ENCODE results near the gene CPOX. TPM values are rescaled to one million over a fixed set of nuclear protein-coding genes. Genes with fewer than 3 reads are reported as not detected.
A peak's percentile ranks its signal among the peaks of the same experiment; 100 is the strongest.

CPOX gene
- total RNA-seq, 2 experiments from 2014 or later = 71.6 to 88.5 TPM

DNA sequence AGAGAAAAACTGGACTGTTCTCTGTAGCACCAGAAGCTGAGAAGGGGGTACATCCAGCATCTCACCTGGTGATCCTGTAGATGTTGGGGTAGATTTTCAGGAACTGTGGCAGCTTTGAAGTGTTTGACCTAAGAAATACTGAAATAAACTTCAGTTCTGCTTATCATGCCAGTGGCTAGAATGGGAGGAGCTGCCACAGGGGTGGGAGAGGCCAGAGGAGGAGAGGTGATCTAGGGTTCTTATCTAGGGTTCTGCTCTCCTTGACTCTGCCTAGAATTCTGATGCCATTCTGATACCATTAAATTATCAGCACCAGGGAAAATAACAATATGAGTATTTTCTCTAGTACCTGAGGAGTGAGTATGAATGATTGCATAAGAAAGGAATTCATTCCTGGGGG, 10.2 kb upstream of the CPOX start:
- Mint-ChIP-seq H3K27me3 (peaks cover 13% of the 10 kb centered on the region), H3K4me3 (no peak overlapping the region), H3K36me3 (no peaks in the 10 kb centered on the region), H3K4me1 (no peaks in the 10 kb centered on the region), H3K9me3 (ENCODE audit: low read depth) (no peaks in the 10 kb centered on the region), H3K27ac (no peak overlapping the region)
- ATAC-seq = no peak
- CTCF ChIA-PET = interaction anchor here (1.4 to 2.5 kb wide), 4 partner anchors 9 to 214 kb away, joined by 4 to 10 read pairs (median 4); no protein-coding TSS in a partner anchor
- no peak for DNase-seq

- Mint-ChIP-seq H3K4me3 (no peak overlapping the region), H3K27me3 (peaks cover 13% of the 10 kb centered on the region), H3K36me3 (no peaks in the 10 kb centered on the region), H3K27ac (no peak overlapping the region), H3K9me3 (ENCODE audit: low read depth) (no peaks in the 10 kb centered on the region), H3K4me1 (peaks cover 2% of the 10 kb centered on the region)
- no peak for DNase-seq
- peak; percentile 76 for ATAC-seq
- CTCF ChIA-PET = interaction anchor here (0.6 to 2.7 kb wide), 22 partner anchors 9 to 837 kb away, joined by 3 to 13 read pairs (median 4); partner anchors contain the start of genes ARL6 and CPOX
These were observed 8.8 kb upstream of the CPOX start for GRCh38 chr3:98602078-98602678.

DNA sequence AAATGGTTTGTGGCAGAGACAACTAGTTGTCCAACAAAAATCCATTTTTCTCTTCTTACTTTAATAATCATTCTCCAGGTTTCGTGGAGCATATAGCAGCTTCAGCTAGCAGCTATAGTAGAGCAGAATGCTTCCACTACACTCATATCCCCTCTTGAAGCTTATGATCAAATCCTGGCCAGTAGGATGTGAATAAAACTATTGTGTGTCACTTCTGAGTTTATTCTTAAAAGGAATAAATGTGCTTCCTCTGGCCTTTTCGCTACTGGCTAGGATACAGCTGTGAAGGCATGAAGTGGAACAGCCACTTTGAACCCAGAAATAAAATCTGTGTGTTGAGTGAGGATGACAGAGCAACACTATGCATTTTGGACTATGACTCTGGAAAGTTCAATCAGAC, 7.8 kb upstream of the CPOX start:
- Mint-ChIP-seq H3K9me3 (ENCODE audit: low read depth) (no peaks in the 10 kb centered on the region), H3K36me3 (no peaks in the 10 kb centered on the region), H3K4me3 (no peak overlapping the region), H3K27me3 (peaks cover 13% of the 10 kb centered on the region), H3K4me1 (peaks cover 5% of the 10 kb centered on the region), H3K27ac (no peak overlapping the region)
- DNase-seq (no peak), ATAC-seq (no peak)
- CTCF ChIA-PET = interaction anchor here (1.0 to 2.7 kb wide), 10 partner anchors 8 to 558 kb away, joined by 3 to 13 read pairs (median 7); partner anchors contain the start of gene CPOX

GRCh38 chr3:98600412-98601095, 7.1 kb upstream of the CPOX start:
- no peak for ATAC-seq
- no peak for DNase-seq
- peaks cover 12% of the 10 kb centered on the region for H3K27me3 Mint-ChIP-seq
- no peaks in the 10 kb centered on the region for H3K9me3 Mint-ChIP-seq (ENCODE audit: low read depth)
- H3K4me3 Mint-ChIP-seq = no peak overlapping the region
- CTCF ChIA-PET = interaction anchor here (1.0 to 2.7 kb wide), 6 partner anchors 8 to 557 kb away, joined by 3 to 13 read pairs (median 8); partner anchors contain the start of gene CPOX
- H3K36me3 Mint-ChIP-seq = no peaks in the 10 kb centered on the region
- no peak overlapping the region for H3K27ac Mint-ChIP-seq
- peaks cover 5% of the 10 kb centered on the region for H3K4me1 Mint-ChIP-seq

GRCh38 chr3:98599647-98600411, 6.4 kb upstream of the CPOX start:
- Mint-ChIP-seq H3K4me3 (no peak overlapping the region), H3K27ac (no peak overlapping the region), H3K36me3 (no peaks in the 10 kb centered on the region), H3K4me1 (peaks cover 5% of the 10 kb centered on the region), H3K9me3 (ENCODE audit: low read depth) (no peaks in the 10 kb centered on the region), H3K27me3 (peaks cover 9% of the 10 kb centered on the region)
- no peak for ATAC-seq
- DNase-seq = no peak
- CTCF ChIA-PET = interaction anchor here (1.0 to 2.7 kb wide), 4 partner anchors 10 to 218 kb away, joined by 3 to 13 read pairs (median 8); no protein-coding TSS in a partner anchor

GRCh38 chr3:98598492-98598891, 5.1 kb upstream of the CPOX start:
- H3K4me1 Mint-ChIP-seq = peaks cover 11% of the 10 kb centered on the region
- H3K9me3 Mint-ChIP-seq (ENCODE audit: low read depth) = no peaks in the 10 kb centered on the region
- peaks cover 4% of the 10 kb centered on the region for H3K27me3 Mint-ChIP-seq
- no peak for DNase-seq
- no peak overlapping the region for H3K27ac Mint-ChIP-seq
- H3K4me3 Mint-ChIP-seq = no peak overlapping the region
- CTCF ChIA-PET = interaction anchor here (0.6 to 3.2 kb wide), 5 partner anchors 12 to 1218 kb away, joined by 3 to 13 read pairs (median 4); no protein-coding TSS in a partner anchor
- ATAC-seq = no peak
- no peaks in the 10 kb centered on the region for H3K36me3 Mint-ChIP-seq

GRCh38 chr3:98596541-98597500, 3.4 kb upstream of the CPOX start:
- H3K27me3 Mint-ChIP-seq = no peaks in the 10 kb centered on the region
- H3K4me1 Mint-ChIP-seq = peaks cover 16% of the 10 kb centered on the region
- ATAC-seq (no peak), DNase-seq (no peak)
- H3K9me3 Mint-ChIP-seq (ENCODE audit: low read depth) = no peaks in the 10 kb centered on the region
- peaks cover 8% of the 10 kb centered on the region for H3K36me3 Mint-ChIP-seq
- no peak overlapping the region for H3K4me3 Mint-ChIP-seq
- CTCF ChIA-PET = interaction anchor here (0.9 to 3.2 kb wide), 16 partner anchors 10 to 558 kb away, joined by 3 to 13 read pairs (median 4); partner anchors contain the start of genes CLDND1 and OR5K1
- no peak overlapping the region for H3K27ac Mint-ChIP-seq

- Mint-ChIP-seq H3K27me3 (no peaks in the 10 kb centered on the region), H3K4me3 (no peak overlapping the region), H3K9me3 (ENCODE audit: low read depth) (no peaks in the 10 kb centered on the region), H3K36me3 (peaks cover 14% of the 10 kb centered on the region), H3K27ac (no peak overlapping the region), H3K4me1 (peaks cover 22% of the 10 kb centered on the region)
- DNase-seq = no peak
- CTCF ChIA-PET = interaction anchor here (0.9 to 3.2 kb wide), 11 partner anchors 9 to 557 kb away, joined by 3 to 13 read pairs (median 4); partner anchors contain the start of genes CLDND1 and OR5K1
- no peak for ATAC-seq
These were observed 2.7 kb upstream of the CPOX start for GRCh38 chr3:98596087-98596486.

- no peak overlapping the region for H3K27ac Mint-ChIP-seq
- H3K9me3 Mint-ChIP-seq (ENCODE audit: low read depth) = no peaks in the 10 kb centered on the region
- H3K4me3 Mint-ChIP-seq = no peak overlapping the region
- DNase-seq (no peak), ATAC-seq (no peak)
- CTCF ChIA-PET = interaction anchor here (1.7 to 3.3 kb wide), 3 partner anchors 21 to 218 kb away, joined by 6 to 12 read pairs (median 7); no protein-coding TSS in a partner anchor
- H3K27me3 Mint-ChIP-seq = no peaks in the 10 kb centered on the region
- H3K36me3 Mint-ChIP-seq = peaks cover 25% of the 10 kb centered on the region
- peaks cover 34% of the 10 kb centered on the region for H3K4me1 Mint-ChIP-seq
These were observed 1.4 kb upstream of the CPOX start for GRCh38 chr3:98594628-98595324.

DNA sequence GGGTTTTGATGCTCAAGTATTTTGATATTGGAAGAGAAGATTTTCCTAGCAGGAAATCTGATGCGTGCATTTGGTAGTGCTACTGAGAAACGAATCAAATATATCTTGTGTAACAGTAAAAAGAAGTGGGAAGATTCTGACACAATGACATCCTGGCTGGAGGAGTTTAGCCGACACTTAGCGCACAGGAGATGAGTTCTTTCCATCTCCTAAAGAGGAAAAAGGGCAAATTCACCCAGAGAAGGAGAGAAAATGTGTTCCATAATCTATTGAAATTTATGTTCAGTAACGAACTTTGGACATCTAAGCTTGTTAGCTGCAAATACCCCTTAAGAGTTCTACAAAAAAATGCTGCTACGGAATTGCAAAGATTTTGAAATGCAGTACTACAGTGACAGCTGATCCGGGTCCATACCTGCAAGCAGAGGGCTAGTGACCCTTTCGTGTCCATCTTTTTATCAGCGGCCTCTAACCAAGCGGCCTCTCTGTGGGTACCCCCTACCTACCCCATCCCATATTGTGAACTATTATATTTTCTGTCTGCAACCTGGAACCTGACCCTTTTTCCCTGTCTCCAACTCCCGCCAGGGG, 971 bp downstream of the CPOX start:
- peak overlapping the region; percentile 99 for H3K4me3 Mint-ChIP-seq
- ATAC-seq (no peak), DNase-seq (no peak)
- CTCF ChIA-PET = interaction anchor here (1.3 to 3.3 kb wide), 8 partner anchors 9 to 263 kb away, joined by 3 to 12 read pairs (median 9); partner anchors contain the start of gene CLDND1
- peak overlapping the region; percentile 83 for H3K27ac Mint-ChIP-seq
- H3K36me3 Mint-ChIP-seq = peaks cover 44% of the 10 kb centered on the region
- no peaks in the 10 kb centered on the region for H3K9me3 Mint-ChIP-seq (ENCODE audit: low read depth)
- H3K27me3 Mint-ChIP-seq = no peaks in the 10 kb centered on the region
- peaks cover 52% of the 10 kb centered on the region for H3K4me1 Mint-ChIP-seq

- no peak for ATAC-seq
- Mint-ChIP-seq H3K4me1 (peaks cover 64% of the 10 kb centered on the region), H3K27me3 (no peaks in the 10 kb centered on the region), H3K4me3 (peak overlapping the region; percentile 16), H3K27ac (peak overlapping the region; percentile 61), H3K9me3 (ENCODE audit: low read depth) (no peaks in the 10 kb centered on the region), H3K36me3 (peaks cover 69% of the 10 kb centered on the region)
- DNase-seq = no peak
- CTCF ChIA-PET = interaction anchor here (1.0 to 2.0 kb wide), 3 partner anchors 8 to 551 kb away, joined by 3 to 8 read pairs (median 4); no protein-coding TSS in a partner anchor
These were observed 3.9 kb downstream of the CPOX start for GRCh38 chr3:98589331-98590036.

Data from activated CD8-positive, alpha-beta memory T cell treated with anti-CD3 and anti-CD28 coated beads, Interleukin-2, amount 10 ng/mL, durations not matched to agents 7 days and 5 days (primary cell).